Stimulated activated CD8-positive, alpha-beta memory T cell treated with anti-CD3 and anti-CD28 coated beads, Interleukin-12 subunit alpha, Interleukin-12 subunit beta, amount 100 ng/mL, for 4 hours (primary cell): ENCODE data around the gene CALML3.

Experiments
- DNase-seq: peaks from one replicate; pipeline ENCODE4 v3.0.0-alpha.2; 2020; ENCODE audit warnings: low read depth

Gene CALML3

DNA sequence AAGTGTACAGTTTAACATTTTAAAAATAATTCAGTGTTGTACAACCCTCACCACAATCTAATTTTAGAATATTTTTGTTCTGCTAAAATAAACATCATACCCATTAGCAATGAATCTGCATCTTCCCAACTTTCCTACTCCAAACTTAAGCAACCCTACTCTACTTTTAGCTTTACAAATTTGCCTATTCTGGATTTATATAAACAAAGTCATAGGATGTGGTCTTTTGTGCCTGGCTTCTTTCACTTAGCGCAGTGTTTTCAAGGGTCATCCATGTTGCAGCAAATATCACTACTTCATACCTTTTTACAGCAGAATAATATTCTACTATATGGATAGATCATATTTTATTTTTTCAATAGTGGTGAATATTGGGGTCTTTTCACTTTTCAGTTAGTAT is 18.9 kb downstream of the CALML3 start:
- DNase-seq: no peak

- DNase-seq: no peak
Observed at GRCh38 chr10:5544216-5544805, 19.6 kb downstream of the CALML3 start.

DNA sequence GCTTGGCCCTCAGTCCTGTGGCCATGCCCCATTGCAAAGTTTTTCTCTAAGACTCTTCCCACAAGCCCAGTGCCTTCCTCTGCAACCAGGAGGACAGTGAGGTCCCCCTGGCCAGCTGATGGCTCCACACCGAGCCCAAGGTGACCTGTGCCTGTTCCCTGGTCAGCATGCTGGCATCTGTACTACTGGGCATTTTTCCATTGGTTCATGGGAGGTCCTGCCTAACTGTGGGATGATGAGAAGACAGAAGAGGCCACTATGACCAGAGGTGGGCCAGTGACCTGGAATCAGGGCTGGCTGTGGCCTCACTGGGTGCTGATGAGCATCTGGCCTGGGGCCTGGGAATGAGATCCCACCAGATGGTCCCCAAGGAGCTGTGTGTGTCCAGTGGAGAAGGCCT is 20.2 kb downstream of the CALML3 start:
- DNase-seq: no peak

DNA sequence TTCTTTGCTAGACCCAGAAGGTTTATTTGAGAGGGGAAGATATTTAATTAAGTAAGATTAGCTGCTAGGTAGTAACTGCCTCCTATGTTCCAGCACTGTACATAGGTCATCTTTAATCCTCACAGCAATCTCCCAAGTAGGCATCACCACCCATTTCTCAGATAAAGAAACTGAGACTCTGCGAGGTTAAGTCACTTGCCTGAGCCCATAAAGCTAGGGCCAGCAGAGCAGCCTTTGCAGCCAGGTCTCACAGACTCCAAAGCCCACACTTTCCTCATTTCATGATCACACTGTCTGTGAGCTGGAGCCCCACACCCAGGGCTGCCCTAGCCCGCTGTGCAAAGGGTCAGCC is 20.6 kb downstream of the CALML3 start:
- no peak for DNase-seq

DNA sequence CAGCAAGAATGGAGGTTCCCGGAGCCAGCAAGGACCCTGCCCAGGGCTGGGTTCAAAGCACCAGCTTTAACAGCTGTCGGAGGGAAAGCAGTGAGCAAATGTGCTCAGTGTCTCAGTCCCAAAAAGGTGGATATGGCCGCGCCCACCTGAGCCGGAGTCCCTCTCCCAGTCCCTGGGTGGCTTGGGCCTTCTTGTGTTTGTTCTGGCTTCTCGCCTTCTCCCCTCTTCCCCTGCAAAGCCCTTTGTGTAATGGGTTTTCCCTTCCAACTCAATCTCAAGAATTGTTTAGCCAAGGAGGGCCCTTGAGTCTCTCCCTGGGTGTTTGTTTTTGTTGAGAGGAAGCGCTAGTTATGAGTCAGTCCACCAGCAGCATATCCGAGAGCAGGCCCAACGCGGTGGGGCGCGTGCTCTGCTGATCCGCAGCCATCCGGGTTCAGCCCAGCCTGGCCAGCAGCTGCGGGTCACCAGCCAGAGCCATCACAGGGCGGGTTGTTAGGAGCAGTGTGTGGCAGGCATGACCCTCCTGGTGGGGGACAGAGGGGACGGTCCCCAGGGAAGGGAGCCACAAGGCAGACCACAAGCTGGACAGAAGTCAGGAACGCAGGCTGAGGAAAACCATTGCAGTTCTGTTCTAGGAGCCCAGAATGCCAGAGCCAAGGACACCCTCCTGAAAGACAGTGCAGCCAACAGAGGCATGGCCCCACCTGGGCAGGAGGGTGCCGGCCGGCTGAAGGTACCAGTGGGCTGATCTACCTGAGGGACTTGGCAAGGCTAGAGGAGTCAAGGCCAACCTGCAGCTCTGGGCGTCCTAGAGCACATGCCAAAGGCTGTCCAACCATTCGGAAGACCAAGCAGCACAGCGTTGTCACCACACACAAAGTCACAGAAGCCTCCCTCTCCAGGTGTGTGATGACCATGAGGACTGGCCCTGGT is 21.3 kb downstream of the CALML3 start:
- no peak for DNase-seq

GRCh38 chr10:5546891-5547680 is 22.3 kb downstream of the CALML3 start:
- no peak for DNase-seq

DNA sequence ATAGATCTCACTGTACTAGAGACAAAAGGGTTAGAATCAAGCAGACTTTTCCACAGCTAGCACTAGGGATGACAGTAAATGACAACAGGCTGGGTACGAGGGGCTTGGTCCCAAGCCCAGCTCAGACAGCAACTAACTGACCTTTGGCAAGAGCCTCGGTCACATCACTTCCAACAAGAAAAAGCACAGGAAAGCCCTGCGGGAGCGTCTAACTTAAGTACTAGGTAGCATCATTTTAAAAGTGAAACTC is 22.8 kb downstream of the CALML3 start:
- DNase-seq: no peak

DNA sequence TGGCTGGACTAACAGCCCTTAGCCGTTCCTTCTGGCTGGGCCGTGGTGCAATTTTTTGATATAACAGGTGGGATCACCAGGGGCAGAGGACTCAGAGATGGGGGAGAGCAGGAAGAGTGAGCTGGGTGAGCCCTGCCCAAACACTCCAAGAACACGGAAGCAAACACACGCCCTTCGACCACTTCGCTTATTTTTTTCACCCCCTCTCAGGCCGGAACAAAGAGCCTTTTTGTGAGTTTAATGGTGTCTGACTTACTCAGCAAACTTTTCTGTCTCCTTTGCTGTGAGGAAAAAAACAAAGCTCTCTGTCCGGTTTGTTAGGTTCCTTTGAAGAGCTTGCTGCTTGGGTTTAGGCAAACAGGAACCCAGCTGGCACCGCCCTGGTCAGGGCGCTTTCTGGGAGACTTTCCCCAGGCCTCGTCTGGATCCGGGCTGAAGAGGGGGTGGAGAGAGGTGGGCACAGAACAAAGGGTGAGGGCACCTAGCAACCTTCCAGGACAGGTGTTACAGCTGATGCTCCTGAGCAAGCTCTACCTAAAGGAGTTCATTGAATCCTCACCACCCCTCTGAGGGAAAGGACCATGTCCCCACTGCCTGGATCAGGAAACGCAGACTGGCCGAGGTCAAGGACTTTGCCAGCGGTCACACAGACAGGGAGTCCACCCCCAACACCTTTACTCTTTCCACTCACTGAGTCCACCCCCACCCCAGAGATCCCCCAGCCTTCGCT is 23.3 kb downstream of the CALML3 start:
- DNase-seq: no peak

DNA sequence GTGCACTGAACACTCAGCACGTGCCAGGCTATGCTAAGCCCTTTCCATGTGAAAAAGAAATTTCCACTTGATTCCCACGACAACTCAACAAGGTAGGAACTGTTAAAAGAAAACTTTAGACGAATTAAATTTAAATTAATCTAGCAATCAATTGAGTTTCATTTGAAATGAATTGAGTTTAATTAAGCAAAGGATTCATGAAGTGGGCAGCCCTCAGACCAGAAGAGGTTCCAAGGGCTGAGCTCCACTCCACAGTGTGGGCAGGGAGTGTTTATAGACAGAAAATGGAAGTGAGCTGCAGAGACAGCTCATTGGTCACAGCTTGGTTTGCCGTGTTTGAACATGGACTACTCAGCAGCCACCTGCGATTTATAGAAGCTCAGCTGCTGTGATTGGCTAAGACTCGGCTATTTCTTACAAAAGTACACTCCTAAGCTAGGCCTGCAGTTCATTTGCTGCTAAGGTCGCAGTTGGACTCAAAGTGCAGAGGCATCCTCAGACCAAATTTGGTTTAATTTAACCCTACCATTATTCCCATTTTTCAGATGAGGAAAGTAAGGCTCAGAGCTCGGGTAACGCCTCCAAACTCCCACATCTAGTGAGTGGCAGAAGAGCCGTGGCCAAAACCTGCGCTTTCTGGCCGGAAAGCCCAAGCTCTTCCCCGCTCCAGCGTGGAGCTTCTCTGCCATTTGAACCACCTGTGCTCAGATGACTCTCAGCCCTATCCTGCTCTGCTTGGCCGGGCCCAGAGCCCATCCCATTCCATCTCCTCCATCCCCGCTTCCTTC is 24.9 kb downstream of the CALML3 start:
- no peak for DNase-seq

DNA sequence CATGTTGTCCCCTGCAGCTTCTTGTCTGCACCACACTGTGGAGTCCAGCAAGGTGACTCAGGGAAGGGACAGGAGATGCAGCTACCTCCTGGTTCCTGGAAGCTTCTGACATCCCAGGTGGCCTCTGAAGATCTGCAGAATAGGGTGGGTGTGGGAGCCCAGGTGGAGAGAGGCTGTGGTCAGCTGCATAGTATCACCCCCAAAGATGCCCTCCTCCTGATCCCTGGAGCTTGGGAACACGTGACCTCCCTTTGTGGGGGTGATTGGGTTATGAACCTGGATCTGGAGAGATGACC is 25.4 kb downstream of the CALML3 start:
- no peak for DNase-seq

GRCh38 chr10:5550621-5551530 is 26.1 kb downstream of the CALML3 start:
- no peak for DNase-seq

DNA sequence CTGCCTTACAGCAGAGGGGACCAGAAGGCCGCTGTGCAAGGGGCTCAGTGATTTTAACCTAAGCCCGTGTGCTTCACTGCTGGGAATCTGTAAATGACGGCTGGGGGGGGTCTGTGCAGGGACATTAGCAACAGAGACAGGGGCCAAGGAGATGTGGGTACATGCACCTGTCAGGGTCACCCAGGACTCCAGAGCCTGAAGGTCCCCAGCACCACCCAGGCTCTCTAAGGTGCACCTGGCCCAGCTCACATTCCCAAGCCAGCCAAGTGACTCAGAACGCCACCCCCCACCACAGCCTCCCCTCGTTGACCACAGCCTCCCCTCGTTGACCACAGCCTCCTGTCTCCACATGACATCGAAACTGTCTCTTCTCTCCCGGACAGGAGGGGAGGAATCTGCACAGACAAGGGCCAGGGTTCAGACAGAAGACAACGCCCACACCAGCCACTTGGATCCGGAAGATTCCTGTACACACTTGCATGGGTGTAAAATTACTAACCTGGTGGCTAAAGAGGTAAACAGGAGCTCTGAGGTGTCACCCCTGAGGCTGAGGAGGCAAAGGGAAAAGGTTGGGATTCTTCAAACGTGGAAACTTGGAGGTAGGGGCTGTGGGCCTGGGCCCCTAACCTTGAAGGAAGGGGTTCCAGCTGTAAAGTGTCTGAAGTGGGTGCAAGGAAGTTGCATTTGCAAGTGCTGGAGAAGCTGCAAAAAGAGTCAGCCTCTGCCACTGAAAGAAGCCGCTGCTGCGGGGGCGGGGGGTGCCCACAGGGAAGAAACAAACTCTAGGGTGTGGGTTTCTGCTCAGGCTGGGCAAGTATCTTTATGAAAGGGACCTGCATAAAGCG is 27.0 kb downstream of the CALML3 start:
- DNase-seq: peak; percentile 27

GRCh38 chr10:5552376-5553321 is 27.9 kb downstream of the CALML3 start:
- no peak for DNase-seq

DNA sequence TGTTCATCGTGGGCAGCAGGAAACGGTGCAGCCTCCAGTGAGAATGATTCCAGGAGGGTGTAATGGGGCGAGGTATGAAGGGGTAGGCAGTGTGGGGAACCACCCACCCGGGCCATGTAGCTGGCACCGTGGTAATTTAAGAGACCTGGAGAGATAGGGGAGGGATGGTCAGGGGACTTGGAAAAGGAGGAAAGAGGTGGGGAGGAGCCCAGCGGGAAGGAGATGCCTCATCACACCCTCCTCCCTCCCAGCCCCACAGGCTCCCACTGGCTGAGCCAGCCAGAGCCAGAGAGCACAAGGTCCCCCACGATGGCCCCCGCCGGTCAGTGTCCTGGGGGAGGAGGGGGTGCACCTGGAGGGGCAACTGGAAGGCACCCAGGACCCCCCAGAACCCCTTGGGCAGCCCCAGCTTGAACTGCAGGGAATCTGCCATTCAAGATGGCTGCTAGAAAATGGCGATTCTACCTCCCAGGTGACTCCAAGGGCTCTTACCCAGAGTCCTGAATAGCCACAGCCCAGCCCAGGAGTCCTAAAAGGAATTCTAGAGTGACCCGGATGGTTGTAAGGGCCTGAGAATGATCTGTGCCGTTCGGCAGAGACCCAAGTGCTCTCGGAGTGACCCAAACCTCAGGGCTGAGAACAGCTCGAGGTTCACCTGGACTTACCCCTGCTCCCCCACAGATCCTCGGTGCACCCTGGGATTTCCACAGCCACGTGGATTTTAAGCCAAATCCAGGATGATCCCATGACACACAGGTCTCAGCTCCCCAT is 28.8 kb downstream of the CALML3 start:
- no peak for DNase-seq

- DNase-seq: no peak
Observed at GRCh38 chr10:5555021-5555510, 30.3 kb downstream of the CALML3 start.

- no peak for DNase-seq
Observed at GRCh38 chr10:5555881-5556280, 31.1 kb downstream of the CALML3 start.

DNA sequence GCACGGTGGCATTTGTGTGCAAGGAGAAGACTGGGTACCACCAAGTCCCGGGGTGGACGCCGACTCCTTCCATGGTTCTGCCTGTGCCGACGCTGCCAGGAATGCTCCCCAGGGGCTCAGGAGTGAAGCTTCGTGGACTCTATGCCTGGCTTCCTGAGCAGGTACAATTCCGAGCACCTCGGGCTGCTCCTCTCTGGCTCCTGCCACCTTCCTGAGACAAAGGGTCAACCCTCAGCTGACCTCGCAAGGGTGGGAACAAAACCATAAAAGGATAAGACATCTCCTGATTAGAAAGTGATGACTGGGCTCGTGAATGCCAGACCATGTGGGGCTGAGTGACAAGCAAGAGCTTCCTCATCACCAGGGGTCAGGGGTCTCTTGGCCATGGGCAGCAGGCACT is 31.8 kb downstream of the CALML3 start:
- DNase-seq: no peak
